ENCODE data around the gene TRAF4.

Gene TRAF4

GRCh38 chr17:28722417-28723158, 21.2 kb upstream of the TRAF4 start:
- H3K4me3 ChIP-seq (ENCODE audit: low read depth, low read length) = peak overlapping the region; percentile 100
- no peak for DNase-seq (ENCODE audit: low read depth)
- TF ChIP-seq, protein P1, sequence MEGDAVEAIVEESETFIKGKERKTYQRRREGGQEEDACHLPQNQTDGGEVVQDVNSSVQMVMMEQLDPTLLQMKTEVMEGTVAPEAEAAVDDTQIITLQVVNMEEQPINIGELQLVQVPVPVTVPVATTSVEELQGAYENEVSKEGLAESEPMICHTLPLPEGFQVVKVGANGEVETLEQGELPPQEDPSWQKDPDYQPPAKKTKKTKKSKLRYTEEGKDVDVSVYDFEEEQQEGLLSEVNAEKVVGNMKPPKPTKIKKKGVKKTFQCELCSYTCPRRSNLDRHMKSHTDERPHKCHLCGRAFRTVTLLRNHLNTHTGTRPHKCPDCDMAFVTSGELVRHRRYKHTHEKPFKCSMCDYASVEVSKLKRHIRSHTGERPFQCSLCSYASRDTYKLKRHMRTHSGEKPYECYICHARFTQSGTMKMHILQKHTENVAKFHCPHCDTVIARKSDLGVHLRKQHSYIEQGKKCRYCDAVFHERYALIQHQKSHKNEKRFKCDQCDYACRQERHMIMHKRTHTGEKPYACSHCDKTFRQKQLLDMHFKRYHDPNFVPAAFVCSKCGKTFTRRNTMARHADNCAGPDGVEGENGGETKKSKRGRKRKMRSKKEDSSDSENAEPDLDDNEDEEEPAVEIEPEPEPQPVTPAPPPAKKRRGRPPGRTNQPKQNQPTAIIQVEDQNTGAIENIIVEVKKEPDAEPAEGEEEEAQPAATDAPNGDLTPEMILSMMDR (IDR thresholded peaks at IDR 0.05; ENCODE audit: control insufficient read depth, extremely low read depth, insufficient read depth) = no peak

DNA sequence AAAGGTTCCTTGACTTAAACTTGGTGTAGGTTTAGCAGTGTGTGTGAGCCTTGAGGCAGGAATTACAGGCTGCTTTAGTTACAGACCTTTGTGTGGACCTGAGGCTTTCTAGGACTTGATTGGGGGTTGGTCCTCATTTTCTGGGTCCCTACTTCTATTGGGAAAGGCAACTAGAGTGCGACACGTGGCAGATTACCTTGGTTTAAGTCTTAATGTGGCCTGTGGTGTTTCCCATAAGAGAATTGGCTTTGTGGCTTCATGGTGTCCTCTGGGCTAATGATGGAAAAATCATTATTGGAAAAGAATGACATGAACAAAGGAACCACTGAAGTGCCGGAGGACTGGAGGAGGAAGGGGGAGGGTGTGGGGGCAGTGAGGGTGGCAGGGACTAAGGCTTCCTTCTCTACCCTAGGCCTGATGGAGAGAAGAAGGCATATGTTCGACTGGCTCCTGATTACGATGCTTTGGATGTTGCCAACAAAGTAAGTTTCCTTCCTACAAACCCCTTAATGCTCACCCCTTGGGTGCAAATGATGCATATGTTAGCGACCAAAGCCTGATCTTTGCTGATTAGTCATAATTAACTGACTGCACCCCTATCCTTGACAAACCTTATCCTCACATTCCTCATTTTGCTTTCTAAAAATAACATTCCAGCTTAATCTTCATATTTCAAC, 20.5 kb upstream of the TRAF4 start:
- TF ChIP-seq, protein P1 (IDR thresholded peaks at IDR 0.05; ENCODE audit: control insufficient read depth, extremely low read depth, insufficient read depth) = no peak
- no peak overlapping the region; the same call in 1 of the 2 replicates for H3K4me3 ChIP-seq (ENCODE audit: low read depth, low read length)
- DNase-seq (ENCODE audit: low read depth) = no peak

DNA sequence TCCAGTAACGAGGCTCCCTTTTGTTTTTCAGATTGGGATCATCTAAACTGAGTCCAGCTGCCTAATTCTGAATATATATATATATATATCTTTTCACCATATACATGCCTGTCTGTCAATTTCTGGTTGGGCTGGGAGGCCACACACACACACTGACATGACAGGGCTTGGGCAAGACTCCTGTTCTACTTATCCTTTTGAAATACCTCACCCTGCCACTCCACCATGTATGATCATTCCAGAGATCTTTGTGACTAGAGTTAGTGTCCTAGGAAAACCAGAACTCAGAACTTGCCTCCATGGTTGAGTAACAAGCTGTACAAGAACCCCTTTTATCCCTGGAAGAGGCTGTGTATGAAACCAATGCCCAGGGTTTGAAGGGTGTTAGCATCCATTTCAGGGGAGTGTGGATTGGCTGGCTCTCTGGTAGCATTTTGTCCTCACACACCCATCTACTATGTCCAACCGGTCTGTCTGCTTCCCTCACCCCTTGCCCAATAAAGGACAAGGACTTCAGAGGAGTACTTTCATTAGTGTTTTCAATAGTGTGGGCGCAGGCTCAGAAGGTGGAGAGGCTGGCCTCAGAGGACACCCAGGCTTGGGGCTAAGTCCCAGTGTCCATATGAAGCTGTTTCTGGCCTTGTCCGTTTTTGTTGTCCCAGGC, 19.8 kb upstream of the TRAF4 start:
- peak overlapping the region; percentile 81 for H3K4me3 ChIP-seq (ENCODE audit: low read depth, low read length)
- peak; percentile 45 for DNase-seq (ENCODE audit: low read depth)

DNA sequence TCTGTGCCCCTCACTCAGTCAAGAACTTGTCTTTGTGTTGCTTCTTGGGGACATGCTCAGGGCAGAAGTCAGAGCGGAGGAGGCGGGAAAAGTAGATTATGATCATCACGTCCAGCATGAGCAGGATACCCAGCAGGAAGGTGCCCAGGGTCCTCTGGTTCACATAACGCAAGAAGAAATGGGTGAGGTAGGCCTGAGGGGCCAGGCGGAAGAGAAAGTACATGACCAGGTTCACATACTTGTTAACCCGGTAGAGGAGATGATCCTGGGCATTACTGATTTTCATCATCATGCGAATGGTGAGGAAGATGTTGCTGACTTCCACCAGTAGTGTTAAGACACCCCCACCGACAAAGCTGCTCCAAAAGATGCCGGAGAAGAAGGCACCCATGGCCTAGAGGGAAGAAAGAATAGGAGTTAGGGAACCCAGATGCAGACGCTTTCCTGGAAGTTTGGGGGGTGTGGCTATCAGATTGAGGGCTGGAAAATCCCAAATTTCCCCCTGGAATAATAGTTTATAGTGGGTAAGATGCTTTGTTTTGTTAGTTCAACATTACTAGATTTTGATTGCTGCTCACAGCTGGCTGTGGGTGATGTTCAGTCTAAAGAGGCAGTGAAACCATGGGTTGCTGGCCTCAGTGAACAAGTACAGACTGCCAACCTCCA, 19.2 kb upstream of the TRAF4 start:
- DNase-seq (ENCODE audit: low read depth) = no peak
- TF ChIP-seq, protein P1 (IDR thresholded peaks at IDR 0.05; ENCODE audit: control insufficient read depth, extremely low read depth, insufficient read depth) = no peak
- H3K4me3 ChIP-seq (ENCODE audit: low read depth, low read length) = peak overlapping the region; percentile 81

DNA sequence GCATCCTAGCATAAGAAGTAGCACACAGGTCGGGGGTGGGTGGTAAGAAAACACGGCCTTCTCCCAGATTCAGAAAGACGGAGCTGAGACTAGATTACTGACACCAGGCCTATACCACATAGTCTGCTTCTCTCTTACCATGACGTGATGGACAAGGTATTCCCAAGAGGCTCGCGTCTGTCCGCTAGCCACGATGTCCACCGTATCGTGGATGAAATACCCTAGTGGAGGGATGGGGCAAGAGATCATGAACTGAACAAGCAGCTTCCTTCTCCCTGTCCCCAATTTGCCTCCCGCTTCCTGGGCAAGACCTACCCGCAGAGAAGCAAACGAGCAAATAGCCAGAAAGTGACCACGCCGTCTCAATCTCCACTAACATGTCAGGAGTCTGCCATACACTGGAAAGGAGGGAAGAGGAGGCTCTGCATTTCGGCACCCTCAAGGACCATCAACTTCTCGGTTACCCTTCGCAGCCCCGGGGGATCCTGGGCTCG, 18.6 kb upstream of the TRAF4 start:
- no peak for DNase-seq (ENCODE audit: low read depth)
- H3K4me3 ChIP-seq (ENCODE audit: low read depth, low read length) = peak overlapping the region; percentile 81
- TF ChIP-seq, protein P1 (IDR thresholded peaks at IDR 0.05; ENCODE audit: control insufficient read depth, extremely low read depth, insufficient read depth) = no peak

DNA sequence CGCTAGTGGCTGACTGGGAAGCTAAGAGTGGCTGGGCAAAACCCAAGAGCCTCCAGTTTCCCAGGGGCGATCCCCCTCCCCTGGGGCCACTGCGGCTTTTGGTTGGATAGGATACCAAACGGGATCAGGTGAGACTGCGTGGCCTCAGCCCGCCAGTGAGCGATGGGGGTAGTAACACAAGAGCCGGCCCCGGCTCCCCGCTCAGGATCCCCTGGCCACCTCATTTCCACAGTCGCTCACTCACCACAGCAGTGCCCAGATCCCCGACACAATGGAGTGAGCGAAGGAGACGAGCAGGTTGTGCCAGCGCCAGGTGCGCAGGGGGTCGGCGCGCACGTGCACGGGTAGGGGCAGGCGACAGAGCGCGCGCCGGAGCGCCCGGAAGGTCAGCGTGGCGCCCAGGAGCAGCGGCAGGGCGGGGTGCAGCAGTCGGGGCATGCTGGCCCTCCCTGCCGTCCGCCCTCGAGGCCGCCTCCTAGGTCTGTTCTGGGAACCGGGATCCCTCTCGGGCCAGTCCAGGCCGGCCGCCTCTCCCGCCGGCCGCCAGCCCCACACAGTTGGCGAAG, 18.1 kb upstream of the TRAF4 start:
- DNase-seq (ENCODE audit: low read depth) = no peak
- TF ChIP-seq, protein P1 (IDR thresholded peaks at IDR 0.05; ENCODE audit: control insufficient read depth, extremely low read depth, insufficient read depth) = no peak
- H3K4me3 ChIP-seq (ENCODE audit: low read depth, low read length) = peak overlapping the region; percentile 81
